ENCODE results near the gene AP2A1.

DNA sequence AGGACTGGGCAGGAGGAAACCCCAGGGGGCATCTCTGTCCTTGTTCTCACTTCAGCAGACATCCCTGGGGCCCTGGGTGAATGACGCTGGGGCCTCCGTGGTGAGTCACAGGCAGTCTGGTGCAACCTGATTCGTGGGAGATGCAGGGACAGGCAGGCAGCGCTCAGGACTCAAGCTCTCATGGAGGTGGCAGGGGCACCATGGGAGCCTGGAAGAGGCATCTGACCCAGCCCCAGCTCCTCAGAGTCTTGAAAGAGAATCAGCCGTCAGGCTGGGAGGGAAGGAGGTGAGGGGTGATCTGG is 70.2 kb downstream of the AP2A1 start:
- no peak for TF ChIP-seq ZNF565 (CRISPR knock-in tag; conservative IDR thresholded peaks at IDR 0.05; ENCODE audit: low read depth)
- TF ChIP-seq PATZ1 (CRISPR knock-in tag; IDR thresholded peaks at IDR 0.05; ENCODE audit: borderline replicate concordance): no peak
- TF ChIP-seq TSHZ2 (CRISPR knock-in tag; IDR thresholded peaks at IDR 0.05): no peak
- no peak for TF ChIP-seq OSR1 (CRISPR knock-in tag; IDR thresholded peaks at IDR 0.05)
- no peak for TF ChIP-seq ARNTL (CRISPR knock-in tag; IDR thresholded peaks at IDR 0.05; ENCODE audit: borderline replicate concordance, low read depth)
- no peak for TF ChIP-seq RARB (CRISPR knock-in tag; IDR thresholded peaks at IDR 0.05)
- no peak for TF ChIP-seq CREB5 (CRISPR knock-in tag; IDR thresholded peaks at IDR 0.05; ENCODE audit: low read depth)
- no peak for TF ChIP-seq GLIS3 (CRISPR knock-in tag; IDR thresholded peaks at IDR 0.05)

All from SK-N-SH treated with all-trans-retinoic acid at 6 μM for 48 hours (cell line).